Spleen (tissue), 7 donors: Measurements from ENCODE around the gene HSPA12B.

Experiments
- CTCF ChIP-seq, 11 experiments: fragments of 200-600 bp in 7 of 11; fragments of 450-650 bp in 4 of 11; sonication (generic) in 4 of 11; IDR thresholded peaks in 8 of 11; conservative IDR thresholded peaks in 3 of 11; 1 replicate in 7 of 11; 2 replicates in 4 of 11; pipeline versions ENCODE4 v1.4.0 to v1.8.0; 2016 to 2021; ENCODE audit warnings: antibody characterized with exemption in 11 of 11, inconsistent platforms in 4 of 11, mild to moderate bottlenecking in 1 of 11
- POLR2A ChIP-seq, 3 donors: fragments of 450-650 bp; IDR thresholded peaks; one replicate each; pipeline ENCODE4 v1.5.1; 2017; ENCODE audit warnings: antibody characterized with exemption in 3 of 3, mild to moderate bottlenecking in 1 of 3
- donor health status: DM: no; HTN: no; CAD: no; lungs with moderate emphysema.
- donor health status: DM: no; HTN: no; CAD: no.
- donor health status: DM: no; HTN: no; CAD: no.

- no peak for TF ChIP-seq CTCF (IDR thresholded peaks at IDR 0.05 in 8 of 11, conservative IDR thresholded peaks at IDR 0.05 in 3 of 11)
- TF ChIP-seq POLR2A (IDR thresholded peaks at IDR 0.05), result no peak
These were observed 15.6 kb downstream of the HSPA12B start for GRCh38 chr20:3748073-3748472.
